Measurements from ENCODE around the gene IP6K2.

- no peak for TF ChIP-seq REST (IDR thresholded peaks at IDR 0.05; ENCODE audit: unreplicated experiment)
- no peak for TF ChIP-seq EZH2 (IDR thresholded peaks at IDR 0.05; ENCODE audit: low read depth, unreplicated experiment)
- TF ChIP-seq CTCF (conservative IDR thresholded peaks at IDR 0.05; ENCODE audit: low read depth in 2 of 2): no peak
- no peak for TF ChIP-seq STAT1 (IDR thresholded peaks at IDR 0.05; ENCODE audit: unreplicated experiment)
- TF ChIP-seq POLR2AphosphoS5 (IDR thresholded peaks at IDR 0.05; ENCODE audit: low read depth): no peak
Observed at GRCh38 chr3:48664929-48665328, 52.1 kb downstream of the IP6K2 start.

All from GM23338 (cell line).